ENCODE results near the gene ZBTB7B. TPM values are rescaled to one million over a fixed set of nuclear protein-coding genes. Genes with fewer than 3 reads are reported as not detected.

The ZBTB7B gene
- total and polyA plus RNA-seq, 9 of the 15 experiments (the other 6 are each of a cell fraction or from before 2014, with no cell fraction given), result 0.04 to 46.5 (median 15.2) TPM

DNA sequence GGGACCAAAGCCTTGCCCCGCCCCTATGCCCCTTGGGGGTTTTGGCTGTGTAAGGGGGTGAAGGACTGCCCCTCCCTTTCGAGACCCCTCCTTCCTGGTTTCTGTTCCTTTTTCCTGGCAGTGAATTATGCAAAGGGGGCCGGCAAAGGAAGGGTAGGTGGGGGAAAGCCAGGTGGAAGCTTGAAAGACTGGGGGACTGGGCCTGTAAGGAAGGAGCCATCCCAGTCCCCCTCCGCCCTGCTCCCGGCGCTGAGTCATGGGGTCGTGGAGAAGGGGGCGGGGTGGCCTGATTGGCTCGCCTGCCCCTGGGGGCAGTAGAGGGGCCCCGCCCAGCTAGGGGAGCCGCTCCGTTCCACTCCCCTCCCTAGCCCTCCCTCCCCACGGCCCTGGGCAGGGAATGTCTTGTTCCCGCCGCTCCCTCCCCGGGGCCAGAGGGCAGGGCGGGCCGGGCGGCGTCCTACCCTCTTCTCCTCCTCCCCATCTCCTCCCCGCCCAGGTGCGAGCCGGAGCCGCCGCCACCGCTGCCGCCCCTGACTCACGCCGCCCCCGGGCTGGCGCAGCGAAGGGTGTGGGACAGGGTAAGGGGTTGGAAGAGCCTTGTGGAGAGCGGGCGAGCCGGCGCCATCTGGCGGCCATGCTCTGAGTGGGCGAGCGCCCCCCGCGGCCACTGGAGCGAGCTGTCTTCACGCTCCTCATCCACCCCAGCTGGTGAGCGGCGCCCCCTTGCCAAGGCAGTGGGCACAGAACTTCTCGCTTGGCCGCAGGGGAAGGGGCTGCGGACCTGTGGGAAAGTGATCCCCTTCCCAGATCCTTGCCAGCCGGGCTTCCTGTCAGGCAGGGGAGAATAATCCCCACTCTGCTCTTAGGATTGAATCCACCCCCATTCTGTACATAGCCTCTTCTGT, 14.7 kb downstream of the ZBTB7B start:
- Histone ChIP-seq H3K4me3 (peak overlapping the region; percentile 31), H3K4me2 (ENCODE audit: insufficient read depth, low read length) (peak overlapping the region; percentile 53), H3K9me1 (ENCODE audit: control insufficient read depth, insufficient read depth, low read length) (no peaks in the 10 kb centered on the region), H3K27me3 (ENCODE audit: control insufficient read depth in 2 of 2, insufficient read depth in 2 of 2, low read length in 2 of 2) (no peaks in the 10 kb centered on the region), H3K9ac (ENCODE audit: insufficient read depth in 1 of 2, low read depth in 2 of 2, low read length in 2 of 2) (peak overlapping the region; percentile 61 to 87), H2AFZ (ENCODE audit: low read depth, low read length) (peak overlapping the region; percentile 29; the same call in 1 of the 2 replicates), H4K20me1 (replicated peaks; ENCODE audit: control insufficient read depth, insufficient read depth, low read length) (no peaks in the 10 kb centered on the region), H3K27ac (ENCODE audit: extremely low read depth, low read depth, low read length) (peak overlapping the region; percentile 81), H3K79me2 (ENCODE audit: control insufficient read depth, insufficient read depth, low read length) (peaks cover 14% of the 10 kb centered on the region), H3K4me1 (replicated peaks in 1 of 2; ENCODE audit: control insufficient read depth in 2 of 2, insufficient read depth in 2 of 2, low read length in 2 of 2) (peaks cover 28 to 57% of the 10 kb centered on the region in 2 experiments), H3K9me3 (replicated peaks; ENCODE audit: control insufficient read depth, insufficient read depth, low read depth, low read length) (no peaks in the 10 kb centered on the region), H3K36me3 (ENCODE audit: control insufficient read depth, insufficient read depth, low read length) (peaks cover 45% of the 10 kb centered on the region; the same call in 2 of the 3 replicates)
- DNase-seq (ENCODE audit: extremely low read depth in 1 of 4, low spot score in 3 of 4), result peak; percentile 90 to 96 (median 91)
- peak; percentile 93 for ATAC-seq
- BruUV-seq (replicated peaks), result no TSS peak
- POLR2A ChIA-PET, result interaction anchor here (0.5 to 2.3 kb wide), 16 partner anchors 9 to 174 kb away, joined by 3 to 15 read pairs (median 4); partner anchors contain the start of genes DCST1, DCST2, LENEP and PBXIP1
- peak; percentile 84 for FAIRE-seq
- CTCF ChIA-PET (ENCODE audit: low intra/inter-chr PET ratio), result interaction anchor here (0.5 to 2.8 kb wide), 11 partner anchors 17 to 477 kb away, joined by 3 to 28 read pairs (median 4); partner anchors contain the start of genes CKS1B, PBXIP1, PYGO2 and UBE2Q1
- 6% methylated on average over 18 of the region's 49 CpGs for WGBS (ENCODE audit: insufficient coverage, low coverage, missing lambda C conversion rate)
- intact Hi-C loops (cut with micrococcal nuclease) (loop anchor here (1.0 to 2.0 kb wide), 2 partner anchors 15 to 56 kb away; partner anchors contain the start of genes PYGO2 and ZBTB7B), in situ Hi-C loops (cut with MboI) (no loop called here)
- TF ChIP-seq ZNF766 (CRISPR knock-in tag; conservative IDR thresholded peaks at IDR 0.05), result 0 out of 2 replicates have a peak, but pooled peaks have one; percentile 53
- TF ChIP-seq TCF7L2 (IDR thresholded peaks at IDR 0.05; ENCODE audit: low read depth, low read length), result peak; percentile 43; the same call in 1 of the 2 replicates
- TF ChIP-seq, protein P1, sequence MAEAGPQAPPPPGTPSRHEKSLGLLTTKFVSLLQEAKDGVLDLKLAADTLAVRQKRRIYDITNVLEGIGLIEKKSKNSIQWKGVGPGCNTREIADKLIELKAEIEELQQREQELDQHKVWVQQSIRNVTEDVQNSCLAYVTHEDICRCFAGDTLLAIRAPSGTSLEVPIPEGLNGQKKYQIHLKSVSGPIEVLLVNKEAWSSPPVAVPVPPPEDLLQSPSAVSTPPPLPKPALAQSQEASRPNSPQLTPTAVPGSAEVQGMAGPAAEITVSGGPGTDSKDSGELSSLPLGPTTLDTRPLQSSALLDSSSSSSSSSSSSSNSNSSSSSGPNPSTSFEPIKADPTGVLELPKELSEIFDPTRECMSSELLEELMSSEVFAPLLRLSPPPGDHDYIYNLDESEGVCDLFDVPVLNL (CRISPR knock-in tag; IDR thresholded peaks at IDR 0.05; ENCODE audit: low read depth), result 0 out of 2 replicates have a peak, but pooled peaks have one; percentile 40
- TF ChIP-seq ZNF217 (CRISPR knock-in tag; IDR thresholded peaks at IDR 0.05), result no peak
- TF ChIP-seq CAMTA2 (CRISPR knock-in tag; conservative IDR thresholded peaks at IDR 0.05), result 0 out of 2 replicates have a peak, but pooled peaks have one; percentile 10
- peak; percentile 65 for TF ChIP-seq ZNF316 (IDR thresholded peaks at IDR 0.05)
- peak; percentile 96 for TF ChIP-seq RB1 (IDR thresholded peaks at IDR 0.05; ENCODE audit: low read depth)
- no peak for TF ChIP-seq DIDO1 (tag; IDR thresholded peaks at IDR 0.05; ENCODE audit: low read depth)

Measured in K562 (cell line).